Smooth muscle cell (in vitro differentiated cells): Measurements from ENCODE around the gene SCAI. TPM values are rescaled to one million over a fixed set of nuclear protein-coding genes. Genes with fewer than 3 reads are reported as not detected.
"Not testable (repeated sequence)": the region's sequence is repeated elsewhere in the genome, so short reads cannot be mapped to it uniquely, and the experiment has no call there.

Experiments used
- DNase-seq: peaks from one replicate; lab custom pipeline; 2025; ENCODE audit not compliant: unreplicated experiment; lab: John Stamatoyannopoulos, UW
- H2AFZ ChIP-seq: fragments of 200-600 bp; sonication (generic); 2 replicates; pipeline ENCODE4 v1.6.0; 2016; ENCODE audit warnings: antibody characterized with exemption, low read depth, mild to moderate bottlenecking
- H3F3A ChIP-seq: fragments of 200-600 bp; sonication (generic); 2 replicates; pipeline ENCODE4 v1.6.0; 2017; ENCODE audit warnings: antibody characterized with exemption, low read depth
- H3K27ac ChIP-seq: fragments of 200-600 bp; sonication (generic); 2 replicates; pipeline ENCODE4 v1.5.1; 2016; ENCODE audit warnings: low read depth, mild to moderate bottlenecking
- H3K27me3 ChIP-seq: fragments of 200-600 bp; sonication (generic); 2 replicates; pipeline ENCODE4 v1.6.1; 2016; ENCODE audit warnings: low read depth, mild to moderate bottlenecking
- H3K36me3 ChIP-seq: fragments of 200-600 bp; sonication (generic); 2 replicates; pipeline ENCODE4 v1.5.1; 2016; ENCODE audit warnings: low read depth
- H3K4me1 ChIP-seq: fragments of 200-600 bp; sonication (generic); 2 replicates; pipeline ENCODE4 v1.5.1; 2016; ENCODE audit warnings: low read depth
- H3K4me2 ChIP-seq: fragments of 200-600 bp; sonication (generic); 2 replicates; pipeline ENCODE4 v1.6.0; 2016; ENCODE audit warnings: mild to moderate bottlenecking
- H3K4me3 ChIP-seq: fragments of 200-600 bp; sonication (generic); 2 replicates; pipeline ENCODE4 v1.5.1; 2016; ENCODE audit warnings: mild to moderate bottlenecking
- H3K79me2 ChIP-seq: fragments of 200-600 bp; sonication (generic); 2 replicates; pipeline ENCODE4 v1.6.0; 2016; ENCODE audit warnings: low read depth, mild to moderate bottlenecking
- H3K9ac ChIP-seq: fragments of 200-600 bp; sonication (generic); 2 replicates; pipeline ENCODE4 v1.6.0; 2016; ENCODE audit warnings: low read depth
- H3K9me3 ChIP-seq: fragments of 200-600 bp; sonication (generic); replicated peaks from 2 replicates; pipeline ENCODE4 v1.5.1; 2016; ENCODE audit warnings: low read depth
- H4K20me1 ChIP-seq: fragments of 200-600 bp; sonication (generic); 2 replicates; pipeline ENCODE4 v1.6.0; 2016; ENCODE audit warnings: low read depth
- CTCF ChIP-seq: fragments of 200-600 bp; sonication (generic); IDR thresholded peaks from 2 replicates; pipeline ENCODE4 v1.5.1; 2017; ENCODE audit warnings: borderline replicate concordance, mild to moderate bottlenecking, antibody characterized with exemption; ENCODE audit not compliant: insufficient read depth, poor library complexity, severe bottlenecking
- WGBS: methylation state at CpG from one replicate; pipeline ENCODE4 v1.1.7; 2016; ENCODE audit warnings: low lambda C conversion rate; 5-methylcytosine and 5-hydroxymethylcytosine counted together
- polyA plus RNA-seq: library from polyadenylated mRNA; unstranded; fragments of >200 nt; fragmentation: Nextera tagmentation; extraction: Ambion mirVana; gene quantifications from 2 replicates; pipeline ENCODE4 v1.2.1, GENCODE V29; 2016
- total RNA-seq: library from RNA; depleted of rRNA; stranded (reverse); fragments of >200 nt; gene quantifications from 2 replicates; pipeline ENCODE4 v1.2.3, GENCODE V29; 2014

SCAI gene
- total and polyA plus RNA-seq, 2 experiments from 2014 or later = 0.81 to 8.4 TPM

GRCh38 chr9:124960409-124960752 lies 182.9 kb downstream of the SCAI start:
- H3K27ac ChIP-seq = no peak overlapping the region
- WGBS = 95% methylated on average over 2 of the region's 2 CpGs

GRCh38 chr9:124959671-124960408 lies 183.5 kb downstream of the SCAI start:
- DNase-seq = not testable (repeated sequence)

More at GRCh38 chr9:124960409-124960752, 182.9 kb downstream of the SCAI start:
- no peak overlapping the region for H3K9ac ChIP-seq
- H3K4me3 ChIP-seq = no peak overlapping the region
- no peak overlapping the region for H2AFZ ChIP-seq
- H3K4me1 ChIP-seq = no peaks in the 10 kb centered on the region
- no peak overlapping the region for H3K4me2 ChIP-seq
- H3F3A ChIP-seq = no peaks in the 10 kb centered on the region
- H3K9me3 ChIP-seq = no peaks in the 10 kb centered on the region
- H3K79me2 ChIP-seq = no peaks in the 10 kb centered on the region
- H3K36me3 ChIP-seq = no peaks in the 10 kb centered on the region
- TF ChIP-seq CTCF = no peak
- DNase-seq = no peak
- no peaks in the 10 kb centered on the region for H3K27me3 ChIP-seq
- no peaks in the 10 kb centered on the region for H4K20me1 ChIP-seq

GRCh38 chr9:124954255-124954654 lies 189.1 kb downstream of the SCAI start:
- Histone ChIP-seq H3K27ac (no peak overlapping the region), H3K27me3 (no peaks in the 10 kb centered on the region), H3K36me3 (no peaks in the 10 kb centered on the region), H2AFZ (no peak overlapping the region), H4K20me1 (no peaks in the 10 kb centered on the region), H3K9me3 (no peaks in the 10 kb centered on the region), H3K79me2 (no peaks in the 10 kb centered on the region), H3K4me3 (no peak overlapping the region), H3K4me2 (no peak overlapping the region), H3K4me1 (no peaks in the 10 kb centered on the region), H3K9ac (no peak overlapping the region), H3F3A (no peaks in the 10 kb centered on the region)
- WGBS = 97% methylated on average over 1 of the region's 1 CpG
- DNase-seq = no peak
- no peak for TF ChIP-seq CTCF

More at GRCh38 chr9:124959671-124960408, 183.5 kb downstream of the SCAI start:
- not testable (repeated sequence) for H3K4me3 ChIP-seq, H3K4me1 ChIP-seq, H3K4me2 ChIP-seq, H3F3A ChIP-seq, H3K79me2 ChIP-seq, H4K20me1 ChIP-seq, H3K9me3 ChIP-seq, H3K27me3 ChIP-seq, H3K27ac ChIP-seq, H2AFZ ChIP-seq, H3K36me3 ChIP-seq, H3K9ac ChIP-seq
- 97% methylated on average over 9 of the region's 9 CpGs for WGBS

- H3K36me3 ChIP-seq = no peaks in the 10 kb centered on the region
- H3K27ac ChIP-seq = no peak overlapping the region
- H3K4me1 ChIP-seq = no peaks in the 10 kb centered on the region
- H4K20me1 ChIP-seq = no peaks in the 10 kb centered on the region
- no peak overlapping the region for H3K4me3 ChIP-seq
- no peaks in the 10 kb centered on the region for H3F3A ChIP-seq
- H2AFZ ChIP-seq = no peak overlapping the region
- WGBS = 89% methylated on average over 3 of the region's 3 CpGs
- no peaks in the 10 kb centered on the region for H3K27me3 ChIP-seq
- no peak for TF ChIP-seq CTCF
- H3K9ac ChIP-seq = no peak overlapping the region
- H3K79me2 ChIP-seq = no peaks in the 10 kb centered on the region
- H3K9me3 ChIP-seq = no peaks in the 10 kb centered on the region
- no peak overlapping the region for H3K4me2 ChIP-seq
- no peak for DNase-seq
These were observed 193.1 kb downstream of the SCAI start for GRCh38 chr9:124950050-124950718.
